NCI-H446 treated with DMSO at 0.1 percent for 48 hours (cell line): Measurements from ENCODE around the gene ONECUT2.
A peak's percentile ranks its signal among the peaks of the same experiment; 100 is the strongest.
"Not testable (repeated sequence)": the region's sequence is repeated elsewhere in the genome, so short reads cannot be mapped to it uniquely, and the experiment has no call there.

Experiments
- DNase-seq: peaks from one replicate; lab custom pipeline; 2025; lab: John Stamatoyannopoulos, UW

The ONECUT2 gene

DNA sequence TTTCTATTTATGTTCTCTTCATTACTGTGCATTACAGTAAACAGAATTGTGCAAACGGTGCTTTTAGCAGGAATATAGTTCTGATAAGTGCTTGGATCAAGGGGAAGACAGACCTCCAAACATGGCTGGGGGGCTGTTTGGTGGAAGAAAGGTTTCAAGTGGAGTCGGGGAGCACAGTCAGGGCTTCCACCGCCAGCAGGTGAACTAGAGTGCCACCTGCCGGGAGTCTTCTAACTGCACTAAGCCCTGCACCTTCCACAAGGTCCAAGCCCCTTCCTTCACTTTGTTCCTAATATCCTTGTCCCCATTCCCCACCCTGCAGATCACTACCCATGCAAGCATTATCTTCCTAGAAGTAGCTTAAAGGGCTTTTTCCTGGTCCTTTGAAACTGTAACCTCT lies 11.1 kb downstream of the ONECUT2 start:
- no peak for DNase-seq

DNA sequence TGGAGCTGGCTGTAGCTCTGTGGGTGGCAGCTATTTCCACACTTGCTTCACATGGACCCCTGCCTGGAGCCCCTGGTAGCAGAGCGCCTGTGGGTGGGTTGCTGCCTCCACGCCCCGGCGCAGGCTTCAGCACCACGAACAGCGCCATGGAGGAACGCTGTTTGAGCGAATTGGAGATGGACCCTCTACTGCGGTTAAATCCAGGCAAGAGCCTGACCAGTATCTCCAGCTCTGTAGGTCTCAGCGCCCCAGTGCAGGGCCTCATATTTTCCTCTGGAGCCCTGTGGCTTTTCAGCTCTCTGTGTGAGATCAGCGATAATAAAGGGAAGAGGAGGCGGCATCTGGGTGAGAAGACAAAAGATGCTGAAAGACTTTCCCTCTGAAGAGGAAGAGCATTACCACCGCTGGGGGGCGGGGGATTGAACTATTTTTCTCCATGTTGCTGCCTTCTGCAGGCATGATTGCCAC lies 12.0 kb downstream of the ONECUT2 start:
- DNase-seq: no peak

DNA sequence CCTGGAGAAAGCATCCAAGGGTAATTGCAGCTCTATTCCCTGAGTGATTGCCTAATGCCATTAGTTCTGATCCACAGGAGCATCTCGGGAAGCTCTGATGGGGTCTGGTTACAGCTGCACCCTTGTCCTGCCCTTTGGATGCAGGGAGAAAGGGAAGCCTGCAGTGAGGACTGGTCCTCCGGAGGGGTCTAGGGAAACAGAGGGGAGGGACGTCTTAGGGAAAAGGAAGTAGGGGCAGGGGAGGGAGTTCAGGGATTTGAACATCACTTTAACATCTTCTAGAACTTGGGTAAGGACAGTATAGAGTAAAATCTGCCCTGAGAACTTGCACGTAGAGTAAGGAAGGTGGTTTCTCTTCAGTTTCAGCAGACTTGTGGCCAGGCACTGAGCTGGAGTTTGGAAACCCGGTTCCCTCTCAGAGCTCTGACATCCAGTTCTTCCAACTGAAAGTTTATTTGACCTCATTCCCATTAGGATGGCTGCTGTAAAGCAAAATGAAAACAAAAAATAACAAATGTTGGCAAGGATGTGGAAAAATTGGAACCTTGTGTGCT lies 20.5 kb downstream of the ONECUT2 start:
- DNase-seq: no peak

DNA sequence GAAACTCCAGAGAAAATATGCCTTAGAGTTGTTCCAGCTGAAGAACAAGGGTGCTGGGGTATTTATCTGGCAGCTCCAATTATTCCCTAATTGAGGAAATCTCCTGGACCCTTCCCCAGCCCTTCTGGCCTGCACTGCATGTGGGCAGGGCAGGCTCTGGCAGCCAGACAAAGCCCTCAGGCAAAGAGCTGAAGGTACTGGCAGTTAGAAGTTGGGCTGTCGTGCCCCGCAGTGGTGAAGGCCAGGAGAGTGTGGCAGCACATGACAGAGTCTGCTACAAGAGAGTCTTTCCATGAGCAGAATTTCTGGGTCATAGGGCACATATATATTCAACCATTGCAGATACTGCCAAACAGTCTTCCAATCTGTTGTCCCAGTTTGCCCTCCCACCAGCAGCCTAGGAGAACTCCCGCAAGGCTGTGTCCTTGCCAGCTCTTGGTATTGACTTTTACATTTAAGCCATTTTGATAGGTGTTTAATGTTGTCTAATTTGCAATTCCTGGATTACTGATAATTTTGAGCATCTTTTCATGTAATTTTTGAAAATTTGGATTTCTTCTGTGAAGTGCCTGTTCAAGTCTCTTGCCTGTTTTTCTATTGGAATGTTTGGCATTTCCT lies 26.6 kb downstream of the ONECUT2 start:
- peak; percentile 79 for DNase-seq

DNA sequence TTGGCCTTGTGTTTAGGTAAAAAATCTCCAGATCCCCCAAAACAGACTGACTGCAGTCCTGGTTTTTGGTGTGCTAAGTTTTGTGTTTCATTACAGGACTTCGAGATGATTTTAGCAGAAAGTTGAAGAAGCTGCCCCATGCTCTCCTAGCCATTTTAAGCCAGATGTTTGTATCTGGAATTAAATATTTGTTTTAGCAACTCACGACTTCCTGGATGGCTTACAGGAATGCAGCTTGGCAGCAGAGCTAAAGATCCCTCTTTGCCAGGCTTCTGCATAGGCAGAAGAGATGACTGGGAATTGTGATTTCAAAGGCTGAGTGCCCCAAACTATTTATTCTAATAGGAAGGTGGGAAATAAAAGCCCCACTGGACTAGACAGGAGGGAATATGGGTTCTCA lies 31.1 kb downstream of the ONECUT2 start:
- DNase-seq: no peak

DNA sequence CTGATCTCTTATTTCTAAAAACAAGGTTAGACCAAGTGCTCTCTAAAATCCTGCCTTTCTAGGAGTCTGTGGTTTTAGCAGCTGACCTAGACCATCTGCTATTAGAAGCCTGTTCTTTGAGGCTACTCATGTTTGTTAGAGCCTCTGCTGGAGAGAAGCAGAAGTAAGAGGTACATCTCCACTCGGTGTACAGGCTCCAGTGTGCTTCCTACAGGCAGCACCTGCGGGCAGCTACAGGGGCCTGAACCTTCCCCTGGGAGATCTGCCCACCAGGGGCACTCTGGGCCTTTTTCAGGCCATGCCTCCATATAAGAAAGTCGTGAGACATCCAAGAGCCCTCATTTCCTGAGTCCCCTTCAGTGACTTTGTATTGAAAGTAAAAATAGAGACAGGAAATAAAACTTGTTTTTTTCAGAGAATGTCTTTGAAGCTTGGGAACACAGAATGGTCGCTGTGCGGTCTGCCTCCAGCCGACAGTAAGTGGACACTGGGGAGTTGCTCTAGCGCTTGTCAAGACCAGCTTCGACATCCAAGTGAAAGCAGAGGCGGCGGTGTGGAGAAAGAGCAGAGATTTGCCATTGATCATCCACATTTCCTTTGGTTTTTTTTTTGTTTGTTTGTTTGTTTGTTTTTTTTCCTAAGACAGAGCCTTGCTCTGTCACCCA lies 31.7 kb downstream of the ONECUT2 start:
- DNase-seq: no peak

DNA sequence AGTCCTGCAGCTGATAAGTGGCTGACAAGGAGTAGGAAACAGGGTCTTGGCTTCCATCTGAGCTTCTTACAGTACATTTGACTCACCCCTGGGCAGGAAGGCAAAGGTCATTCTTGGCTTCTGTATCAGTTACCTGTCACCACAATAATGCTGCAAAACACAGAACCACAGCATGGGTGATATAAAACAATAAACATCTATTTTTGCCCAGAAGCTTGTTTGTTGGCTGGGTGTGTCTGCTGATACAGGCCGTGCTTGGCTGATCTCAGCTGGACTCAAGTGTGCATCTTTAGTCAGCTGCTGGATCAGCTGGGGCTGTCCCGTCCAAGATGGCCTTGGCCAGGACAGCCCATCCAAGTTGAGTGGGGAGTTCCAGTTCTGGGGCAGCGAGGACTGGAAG lies 34.7 kb downstream of the ONECUT2 start:
- no peak for DNase-seq

DNA sequence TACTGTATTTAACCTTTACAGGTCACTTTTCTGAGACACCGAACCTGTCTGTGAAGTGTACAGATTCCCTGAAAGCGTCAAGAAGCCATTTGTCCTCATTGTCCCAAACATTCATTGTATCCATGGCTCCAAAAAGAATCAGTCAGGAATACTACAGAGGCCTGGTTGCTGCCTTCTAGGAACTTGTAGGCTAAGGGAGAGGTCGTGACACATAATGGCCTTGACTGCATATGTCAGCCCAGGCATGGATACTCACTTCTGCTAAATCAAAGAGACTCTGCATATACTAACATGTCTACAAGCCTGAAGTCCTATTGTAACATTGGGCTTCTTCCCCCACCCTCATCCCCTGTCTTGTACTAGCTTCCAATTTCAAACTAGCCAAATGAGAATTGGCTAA lies 40.2 kb downstream of the ONECUT2 start:
- no peak for DNase-seq

DNA sequence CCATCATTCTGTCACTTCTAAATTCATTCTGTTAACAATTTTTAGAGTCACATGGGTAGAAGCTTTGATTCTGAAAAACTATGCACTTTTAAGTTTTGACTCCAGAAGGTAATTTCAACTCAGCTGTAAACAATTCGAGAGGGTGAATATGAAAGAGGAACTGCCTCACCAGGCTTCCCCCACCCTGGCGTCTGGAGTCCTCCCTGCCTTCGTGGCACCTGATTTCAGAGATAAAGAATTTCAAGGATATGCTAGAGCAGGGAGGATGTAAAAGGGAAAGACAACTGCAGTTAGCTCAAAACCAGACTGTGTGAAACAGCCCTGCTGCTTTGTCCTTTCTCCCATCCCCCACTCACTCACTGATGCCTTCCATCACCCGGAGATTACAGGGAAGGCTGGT lies 40.7 kb downstream of the ONECUT2 start:
- no peak for DNase-seq

DNA sequence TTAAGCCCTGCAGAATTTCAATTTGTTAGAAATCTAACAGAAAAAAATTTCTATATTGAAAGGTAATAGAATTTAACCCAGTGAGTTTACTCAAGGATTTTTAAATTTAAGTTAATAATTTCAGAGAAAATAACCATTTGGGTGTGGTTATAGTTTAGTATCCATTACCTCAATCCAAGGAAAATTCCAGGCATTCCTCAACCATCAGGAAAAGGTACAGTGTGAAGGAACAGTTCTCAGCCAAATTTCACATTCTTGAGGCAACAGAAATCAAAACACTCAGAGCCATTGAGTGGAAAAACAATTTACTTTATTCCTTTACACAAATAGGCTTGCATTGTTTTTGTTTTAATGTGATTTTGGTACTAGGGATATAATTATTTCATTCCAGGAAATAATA lies 45.6 kb downstream of the ONECUT2 start:
- no peak for DNase-seq

DNA sequence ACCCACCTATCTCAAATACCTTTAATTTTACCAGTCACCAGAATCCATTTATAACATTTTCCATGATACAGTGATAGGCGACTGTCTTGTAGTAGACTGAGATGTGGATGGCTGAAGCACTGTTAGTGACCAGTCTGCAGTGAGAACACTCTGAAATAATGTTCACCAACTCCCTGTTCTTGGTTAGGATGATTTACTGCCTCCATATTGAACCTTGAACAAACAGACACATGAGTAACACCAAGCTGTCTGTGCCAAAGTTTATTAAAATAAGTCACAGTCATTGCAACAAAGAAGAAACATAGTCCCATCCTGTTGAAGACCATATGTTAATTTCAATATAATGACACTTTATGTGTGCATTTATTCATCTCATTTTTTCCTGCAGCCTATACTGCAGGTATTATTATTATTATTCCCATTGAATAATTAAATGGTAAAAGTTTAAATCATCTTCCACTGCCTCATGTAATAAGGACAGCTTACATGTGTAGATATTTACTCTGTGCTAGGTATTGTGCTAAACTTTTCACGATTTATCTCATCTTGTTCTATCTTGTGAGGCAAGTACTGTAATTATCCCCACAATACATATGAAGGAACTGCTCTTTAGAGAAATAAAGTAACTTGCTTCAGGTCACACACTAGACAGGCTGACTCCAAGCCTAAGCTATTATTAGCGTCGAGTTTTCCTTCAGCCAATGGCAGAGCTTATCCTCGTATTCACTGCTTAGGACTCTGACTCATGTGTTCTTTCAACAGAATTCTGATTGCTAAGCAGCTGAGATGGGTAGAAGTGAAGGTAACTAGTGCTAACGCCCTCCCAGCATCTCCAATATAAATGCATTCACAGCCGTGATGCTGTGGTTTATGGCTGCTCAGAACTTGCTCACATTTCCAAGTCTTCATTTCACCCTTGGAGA lies 62.5 kb downstream of the ONECUT2 start:
- no peak for DNase-seq

DNA sequence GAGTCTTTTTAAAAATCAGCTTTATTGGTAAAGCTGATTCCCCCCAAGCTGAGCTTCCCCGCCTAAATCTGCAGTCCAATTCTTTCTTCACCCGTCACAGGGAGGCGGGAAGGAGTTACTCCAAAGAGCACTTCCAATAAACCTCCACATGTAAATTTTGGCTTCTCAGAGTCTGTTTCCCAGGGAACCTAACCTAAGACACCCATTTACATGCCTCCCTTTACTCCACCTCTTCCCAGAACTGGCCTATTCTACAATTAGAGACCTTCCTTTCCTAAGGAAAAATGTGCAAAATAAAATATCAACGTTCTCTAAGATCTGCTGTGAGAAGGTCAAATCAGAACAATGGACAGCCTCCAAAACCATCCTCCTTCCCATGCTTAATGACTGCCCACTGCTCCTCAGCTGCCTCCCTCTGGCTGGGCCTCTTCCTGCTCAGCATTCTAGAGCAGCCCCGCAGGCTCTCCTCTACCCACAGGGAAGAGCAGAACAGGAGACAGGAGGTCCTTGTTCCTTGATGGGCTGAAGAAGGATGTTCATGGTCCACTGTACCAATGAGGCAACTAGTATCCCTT lies 63.6 kb downstream of the ONECUT2 start:
- no peak for DNase-seq

DNA sequence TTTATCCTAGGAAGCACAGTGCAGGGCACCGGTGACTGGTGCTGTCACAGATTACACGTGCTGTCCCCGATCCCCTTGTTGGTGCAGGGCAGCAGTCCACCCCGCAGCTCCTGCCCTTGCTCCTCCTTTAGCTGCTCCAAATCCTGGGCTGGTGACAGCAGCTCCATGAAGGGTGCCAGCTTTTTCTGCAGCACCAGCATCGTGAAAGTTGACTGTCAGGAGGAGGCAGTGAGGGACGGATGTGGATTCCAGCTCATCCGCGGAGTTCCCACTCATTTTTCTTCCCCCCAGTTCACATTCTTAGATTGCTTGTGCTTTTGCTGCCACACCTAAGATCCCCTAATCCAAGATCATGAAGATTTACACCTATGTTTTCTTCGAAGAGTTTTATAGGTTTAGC lies 67.5 kb downstream of the ONECUT2 start:
- no peak for DNase-seq

DNA sequence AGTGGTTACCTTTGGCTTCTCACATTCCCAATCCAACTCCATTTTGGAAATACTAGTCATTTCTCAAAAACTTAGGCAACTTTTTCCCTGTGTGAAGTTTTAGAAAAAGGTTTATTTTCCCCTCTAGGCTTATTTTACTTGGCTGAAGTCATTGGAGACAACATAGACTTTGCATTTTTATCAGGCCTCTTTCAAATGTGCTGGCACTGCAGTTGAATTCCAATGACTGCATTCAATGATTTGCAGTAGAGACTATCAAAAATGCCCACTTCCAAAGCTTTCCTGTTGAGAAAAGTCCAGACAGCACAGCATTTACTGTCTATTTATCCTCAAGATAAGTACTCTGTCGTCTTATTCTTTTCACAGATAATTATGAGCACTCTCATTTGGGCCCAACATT lies 70.1 kb downstream of the ONECUT2 start:
- no peak for DNase-seq

DNA sequence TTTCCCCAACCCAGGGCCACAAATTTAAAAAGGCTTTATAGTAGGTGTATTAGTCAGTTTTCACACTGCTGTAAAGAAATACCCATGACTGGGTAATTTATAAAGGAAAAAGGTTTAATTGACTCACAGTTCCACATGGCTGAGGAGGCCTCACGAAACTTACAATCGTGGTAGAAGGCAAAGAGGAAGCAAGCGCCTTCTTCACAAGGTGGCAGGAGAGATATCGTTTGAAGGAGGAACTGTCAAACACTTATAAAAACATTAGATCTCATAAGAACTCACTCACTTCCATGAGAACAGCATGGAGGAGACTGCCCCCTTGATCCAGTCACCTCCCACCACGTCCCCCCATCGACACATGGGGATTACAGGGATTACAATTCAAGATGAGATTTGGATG lies 80.9 kb downstream of the ONECUT2 start:
- no peak for DNase-seq

DNA sequence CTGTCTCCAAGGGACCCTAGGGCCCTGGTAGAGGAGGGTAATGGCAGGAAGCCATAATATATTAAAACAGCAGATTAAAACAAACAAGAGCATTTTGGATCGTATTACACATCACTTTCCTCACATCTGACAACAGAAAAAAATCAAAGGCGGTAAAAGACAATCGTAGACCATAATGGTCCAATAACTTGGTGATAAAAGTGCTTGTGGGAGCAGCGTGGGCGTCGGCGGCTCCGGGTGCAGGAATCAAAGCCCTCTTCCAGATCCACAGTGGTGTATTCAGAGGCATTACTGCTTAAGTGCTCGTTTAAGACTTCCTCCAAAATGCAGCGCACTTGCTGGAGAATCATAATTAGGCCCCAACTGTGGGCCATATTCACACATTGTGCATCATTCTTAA lies 83.4 kb downstream of the ONECUT2 start:
- DNase-seq: no peak

DNA sequence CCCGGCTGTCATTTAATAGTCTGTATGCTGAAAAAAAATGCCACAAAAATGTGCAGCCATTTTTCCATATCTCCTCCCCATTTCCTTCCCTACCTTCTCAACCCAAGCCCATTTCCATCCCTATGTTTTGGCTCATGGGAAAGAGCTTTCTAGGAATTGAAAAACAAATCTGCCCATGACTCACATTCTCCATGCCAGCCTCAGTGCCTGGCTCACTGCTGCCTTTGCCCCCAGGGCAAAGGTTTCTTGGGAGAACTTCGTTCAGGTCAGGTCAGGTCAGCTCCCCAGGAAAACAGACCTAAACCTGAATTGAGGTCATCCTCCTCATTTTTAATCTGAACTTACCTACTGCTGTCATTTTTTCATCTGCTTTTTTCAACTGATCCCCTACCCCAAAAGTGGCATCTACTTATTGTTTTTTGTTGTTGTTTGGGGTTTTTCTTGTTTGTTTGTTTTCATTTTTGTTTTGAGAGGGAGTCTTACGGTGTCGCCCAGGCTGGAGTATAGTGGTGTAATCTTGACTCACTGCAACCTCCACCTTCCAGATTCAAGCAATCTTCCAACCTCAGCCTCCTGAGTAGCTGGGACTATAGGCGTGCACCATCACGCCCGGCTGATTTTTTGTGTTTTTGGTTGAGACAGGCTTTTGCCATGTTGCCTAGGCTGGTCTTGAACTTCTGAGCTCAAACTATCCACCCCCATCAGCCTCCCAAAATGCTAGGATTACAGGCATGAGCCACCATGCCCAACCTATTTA lies 84.7 kb downstream of the ONECUT2 start:
- no peak for DNase-seq

DNA sequence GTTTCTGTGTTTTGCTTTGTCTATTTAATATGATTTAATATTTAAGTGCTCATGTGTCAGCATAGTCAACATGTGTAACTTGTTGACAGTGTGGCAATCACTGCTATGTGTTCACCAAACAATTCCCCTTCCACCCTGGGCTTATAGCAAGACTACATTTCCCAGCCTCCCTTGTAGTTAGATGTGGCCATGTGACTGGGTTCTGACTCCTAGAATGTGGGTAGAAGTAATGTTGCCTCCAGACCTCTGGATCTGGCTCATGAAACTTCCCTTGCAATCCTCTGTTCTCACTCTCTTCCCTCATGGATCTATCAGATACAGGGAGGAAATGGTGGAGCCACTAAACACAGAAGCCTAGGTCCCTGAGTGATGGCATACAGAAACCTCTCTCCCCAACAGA lies 87.2 kb downstream of the ONECUT2 start:
- not testable (repeated sequence) for DNase-seq

DNA sequence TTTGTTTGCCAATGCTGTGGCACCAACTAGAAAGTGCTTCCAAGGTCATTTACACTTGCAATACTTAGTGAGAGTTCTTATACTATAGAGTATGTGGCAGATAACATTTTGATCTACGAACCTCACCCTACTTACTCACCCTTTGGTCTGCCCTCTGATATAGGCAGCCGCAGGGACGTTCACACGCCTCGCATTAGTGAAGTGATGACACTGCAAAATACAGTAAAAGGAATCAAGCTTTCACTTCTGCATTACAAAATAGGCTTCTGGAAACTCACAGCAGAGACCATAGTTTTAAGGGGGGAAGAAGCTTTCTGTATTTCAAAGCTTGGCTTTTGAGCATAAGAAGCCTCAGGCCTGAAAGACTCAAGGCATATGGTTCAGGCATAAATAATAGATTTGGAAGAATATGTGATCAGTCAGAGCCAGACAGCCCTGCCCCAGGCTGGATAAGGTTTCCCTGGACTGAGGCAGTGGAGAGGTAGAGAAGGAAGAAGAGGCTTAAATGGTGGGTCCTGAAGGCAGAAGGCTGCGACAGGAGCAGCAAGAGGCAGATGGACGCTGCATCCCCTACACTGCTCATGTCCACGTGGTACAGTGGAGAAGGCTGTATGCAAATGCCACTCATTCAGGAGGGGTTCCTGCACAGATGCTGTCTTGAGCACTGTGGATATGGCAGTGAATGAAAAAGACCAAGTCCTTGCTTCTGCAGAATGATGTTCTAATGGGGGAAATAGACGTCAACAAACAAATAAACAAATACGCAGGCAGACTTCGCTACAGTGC lies 88.2 kb downstream of the ONECUT2 start:
- no peak for DNase-seq

DNA sequence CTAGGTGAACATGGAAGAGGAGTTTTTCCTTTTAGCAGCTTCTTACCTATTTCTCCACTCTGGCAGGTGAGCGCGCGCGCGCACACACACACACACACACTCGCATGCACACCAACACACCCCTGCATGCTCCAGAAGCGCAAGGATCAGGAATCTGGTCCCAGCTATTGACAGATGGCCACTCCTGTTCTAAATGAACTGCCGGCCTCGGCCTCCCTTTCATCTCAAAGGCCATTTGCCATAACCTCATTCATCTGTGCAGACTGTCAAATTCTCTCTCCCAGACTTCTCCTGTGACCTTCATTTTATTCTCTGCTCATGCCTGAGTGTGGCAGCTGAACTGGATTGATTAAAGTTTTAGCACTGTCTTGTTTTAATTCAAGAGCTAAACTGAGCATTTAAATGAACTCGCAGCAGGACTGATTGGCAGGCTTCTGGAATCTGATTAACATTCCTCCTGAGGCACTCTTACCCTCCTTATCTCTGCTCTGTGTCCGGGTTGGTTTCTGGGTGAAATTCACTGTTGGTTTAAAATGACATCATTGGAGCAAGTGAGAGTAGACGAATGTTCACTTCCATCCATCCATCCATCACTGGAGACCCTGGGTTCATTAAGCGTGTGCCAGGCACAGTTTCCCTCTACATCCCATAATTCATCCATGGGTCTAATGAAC lies 92.5 kb downstream of the ONECUT2 start:
- no peak for DNase-seq
